K562 (cell line): ENCODE measurements around the gene ULBP2. TPM values are rescaled to one million over a fixed set of nuclear protein-coding genes. Genes with fewer than 3 reads are reported as not detected.

Source experiments
- CEBPG ChIP-seq, 3 experiments: fragments of 200-800 bp in 1 of 3; sonication (Bioruptor generic) in 1 of 3; sonication (generic) in 1 of 3; formaldehyde crosslinking in 1 of 3; IDR thresholded peaks in 2 of 3; conservative IDR thresholded peaks in 1 of 3; 2 replicates each; pipeline versions ENCODE4 v1.6.1 to v1.8.0; 2016 to 2022; ENCODE audit warnings: missing compliant biosample characterization in 2 of 3, missing genetic modification characterization in 2 of 3, mild to moderate bottlenecking in 1 of 3, missing genetic modification reagents in 1 of 3
- KLF13 ChIP-seq: fragments of 450-650 bp; IDR thresholded peaks from 2 replicates; pipeline ENCODE4 v1.6.1; 2016; ENCODE audit warnings: missing genetic modification characterization, low read depth, mild to moderate bottlenecking, missing compliant biosample characterization, moderate library complexity, borderline replicate concordance
- MEF2D ChIP-seq: conservative IDR thresholded peaks from 2 replicates; pipeline ENCODE4 v1.6.1; 2016; ENCODE audit warnings: low read depth, missing genetic modification characterization, missing compliant biosample characterization
- MTA3 ChIP-seq: fragments of 450-650 bp; formaldehyde crosslinking; IDR thresholded peaks from 2 replicates; pipeline ENCODE4 v1.6.1; 2017; ENCODE audit warnings: mild to moderate bottlenecking, borderline replicate concordance
- MYBL2 ChIP-seq, 2 experiments: fragments of 450-650 bp in 1 of 2; sonication (generic) in 1 of 2; formaldehyde crosslinking in 1 of 2; IDR thresholded peaks; 2 replicates each; pipeline versions ENCODE4 v1.6.1 to v1.8.1; 2017 to 2022; ENCODE audit warnings: borderline replicate concordance in 1 of 2, inconsistent platforms in 1 of 2, low read depth in 1 of 2, mild to moderate bottlenecking in 1 of 2, missing genetic modification reagents in 1 of 2, moderate library complexity in 1 of 2
- NFYB ChIP-seq: IDR thresholded peaks from 2 replicates; pipeline ENCODE4 v1.6.1; 2011; ENCODE audit warnings: mild to moderate bottlenecking, moderate library complexity; ENCODE audit not compliant: insufficient read length; ENCODE audit errors: extremely low read depth
- TBP ChIP-seq: optimal IDR thresholded peaks from 2 replicates; pipeline ENCODE3; 2011; ENCODE audit warnings: low read depth, low read length, improper control_type of control experiment
- TEAD2 ChIP-seq: fragments of 450-650 bp; IDR thresholded peaks from 2 replicates; pipeline ENCODE4 v1.6.1; 2016; ENCODE audit warnings: missing genetic modification characterization, control low read depth, missing compliant biosample characterization
- ZNF23 ChIP-seq: fragments of 250-450 bp; sonication (Bioruptor Pico); IDR thresholded peaks from 2 replicates; pipeline ENCODE4 v1.4.0; 2020; ENCODE audit warnings: mild to moderate bottlenecking
- ZNF830 ChIP-seq: fragments of 250-450 bp; sonication (Bioruptor Pico); IDR thresholded peaks from 2 replicates; pipeline ENCODE4 v1.5.0; 2021; ENCODE audit warnings: mild to moderate bottlenecking
- polyA plus RNA-seq, 8 experiments: library from polyadenylated mRNA; depleted of rRNA in 4 of 8; stranded (reverse) in 5 of 8; unstranded in 3 of 8; fragments of >200 nt; fragmentation: Nextera tagmentation in 2 of 8; fragmentation: Illumina TruSeq in 1 of 8; extraction: Ambion mirVana in 2 of 8; extraction: Trizol in 1 of 8; gene quantifications; 2 replicates each; pipeline versions ENCODE4 v1.2.1 to v1.2.3, GENCODE V29; 2011 to 2014; ENCODE audit warnings: inconsistent platforms in 1 of 8, missing spikeins in 1 of 8
- total RNA-seq, 7 experiments: library from RNA; depleted of rRNA in 6 of 7; stranded (reverse); fragments of >200 nt in 6 of 7; fragmentation: Illumina TruSeq in 2 of 7; extraction: Trizol in 2 of 7; gene quantifications; 2 replicates each; pipeline versions ENCODE4 v1.2.1 to v1.2.3, GENCODE V29; 2011 to 2021; ENCODE audit warnings: low replicate concordance in 1 of 7
- TF ChIP-seq, protein P1 (sequence below): sonication (generic); formaldehyde crosslinking; IDR thresholded peaks from 2 replicates; pipeline ENCODE4 v1.9.0; 2022; ENCODE audit warnings: mild to moderate bottlenecking, missing genetic modification reagents
- TF ChIP-seq, protein P2 (sequence below): fragments of 450-650 bp; IDR thresholded peaks from 2 replicates; pipeline ENCODE4 v1.6.1; 2016; ENCODE audit warnings: low read depth, mild to moderate bottlenecking, moderate library complexity
- TF ChIP-seq, protein P3 (sequence below): fragments of 450-650 bp; IDR thresholded peaks from 2 replicates; pipeline ENCODE4 v1.6.1; 2016; ENCODE audit warnings: low read depth
- TF ChIP-seq, protein P4 (sequence below): fragments of 450-650 bp; IDR thresholded peaks from 2 replicates; pipeline ENCODE4 v1.6.1; 2016; ENCODE audit warnings: missing biosample characterization, missing genetic modification characterization

Gene ULBP2
- total and polyA plus RNA-seq, 9 of the 15 experiments (the other 6 are each of a cell fraction or from before 2014, with no cell fraction given), result 0.50 to 5.3 (median 1.2) TPM

GRCh38 chr6:149934249-149935156 is 7.3 kb upstream of the ULBP2 start (continued):
- TF ChIP-seq TBP (no peak), ZNF23 (CRISPR knock-in tag) (no peak), ZNF830 (CRISPR knock-in tag) (no peak), TEAD2 (tag) (no peak), MTA3 (peak; percentile 99), KLF13 (tag) (no peak), NFYB (no peak), MEF2D (tag) (no peak), MYBL2 (IDR thresholded peaks at IDR 0.05; ENCODE audit: low read depth) (no peak), MYBL2 (CRISPR knock-in tag; IDR thresholded peaks at IDR 0.05; ENCODE audit: borderline replicate concordance) (no peak), CEBPG (CRISPR knock-in tag; IDR thresholded peaks at IDR 0.05) (peak; percentile 59; the same call in 1 of the 2 replicates), CEBPG (tag; conservative IDR thresholded peaks at IDR 0.05 in 1 of 2, IDR thresholded peaks at IDR 0.05 in 1 of 2) (peak; percentile 82 to 94)
- TF ChIP-seq, protein P1, sequence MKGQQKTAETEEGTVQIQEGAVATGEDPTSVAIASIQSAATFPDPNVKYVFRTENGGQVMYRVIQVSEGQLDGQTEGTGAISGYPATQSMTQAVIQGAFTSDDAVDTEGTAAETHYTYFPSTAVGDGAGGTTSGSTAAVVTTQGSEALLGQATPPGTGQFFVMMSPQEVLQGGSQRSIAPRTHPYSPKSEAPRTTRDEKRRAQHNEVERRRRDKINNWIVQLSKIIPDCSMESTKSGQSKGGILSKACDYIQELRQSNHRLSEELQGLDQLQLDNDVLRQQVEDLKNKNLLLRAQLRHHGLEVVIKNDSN (CRISPR knock-in tag), result no peak
- TF ChIP-seq, protein P2, sequence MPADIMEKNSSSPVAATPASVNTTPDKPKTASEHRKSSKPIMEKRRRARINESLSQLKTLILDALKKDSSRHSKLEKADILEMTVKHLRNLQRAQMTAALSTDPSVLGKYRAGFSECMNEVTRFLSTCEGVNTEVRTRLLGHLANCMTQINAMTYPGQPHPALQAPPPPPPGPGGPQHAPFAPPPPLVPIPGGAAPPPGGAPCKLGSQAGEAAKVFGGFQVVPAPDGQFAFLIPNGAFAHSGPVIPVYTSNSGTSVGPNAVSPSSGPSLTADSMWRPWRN, result no peak
- TF ChIP-seq, protein P3, sequence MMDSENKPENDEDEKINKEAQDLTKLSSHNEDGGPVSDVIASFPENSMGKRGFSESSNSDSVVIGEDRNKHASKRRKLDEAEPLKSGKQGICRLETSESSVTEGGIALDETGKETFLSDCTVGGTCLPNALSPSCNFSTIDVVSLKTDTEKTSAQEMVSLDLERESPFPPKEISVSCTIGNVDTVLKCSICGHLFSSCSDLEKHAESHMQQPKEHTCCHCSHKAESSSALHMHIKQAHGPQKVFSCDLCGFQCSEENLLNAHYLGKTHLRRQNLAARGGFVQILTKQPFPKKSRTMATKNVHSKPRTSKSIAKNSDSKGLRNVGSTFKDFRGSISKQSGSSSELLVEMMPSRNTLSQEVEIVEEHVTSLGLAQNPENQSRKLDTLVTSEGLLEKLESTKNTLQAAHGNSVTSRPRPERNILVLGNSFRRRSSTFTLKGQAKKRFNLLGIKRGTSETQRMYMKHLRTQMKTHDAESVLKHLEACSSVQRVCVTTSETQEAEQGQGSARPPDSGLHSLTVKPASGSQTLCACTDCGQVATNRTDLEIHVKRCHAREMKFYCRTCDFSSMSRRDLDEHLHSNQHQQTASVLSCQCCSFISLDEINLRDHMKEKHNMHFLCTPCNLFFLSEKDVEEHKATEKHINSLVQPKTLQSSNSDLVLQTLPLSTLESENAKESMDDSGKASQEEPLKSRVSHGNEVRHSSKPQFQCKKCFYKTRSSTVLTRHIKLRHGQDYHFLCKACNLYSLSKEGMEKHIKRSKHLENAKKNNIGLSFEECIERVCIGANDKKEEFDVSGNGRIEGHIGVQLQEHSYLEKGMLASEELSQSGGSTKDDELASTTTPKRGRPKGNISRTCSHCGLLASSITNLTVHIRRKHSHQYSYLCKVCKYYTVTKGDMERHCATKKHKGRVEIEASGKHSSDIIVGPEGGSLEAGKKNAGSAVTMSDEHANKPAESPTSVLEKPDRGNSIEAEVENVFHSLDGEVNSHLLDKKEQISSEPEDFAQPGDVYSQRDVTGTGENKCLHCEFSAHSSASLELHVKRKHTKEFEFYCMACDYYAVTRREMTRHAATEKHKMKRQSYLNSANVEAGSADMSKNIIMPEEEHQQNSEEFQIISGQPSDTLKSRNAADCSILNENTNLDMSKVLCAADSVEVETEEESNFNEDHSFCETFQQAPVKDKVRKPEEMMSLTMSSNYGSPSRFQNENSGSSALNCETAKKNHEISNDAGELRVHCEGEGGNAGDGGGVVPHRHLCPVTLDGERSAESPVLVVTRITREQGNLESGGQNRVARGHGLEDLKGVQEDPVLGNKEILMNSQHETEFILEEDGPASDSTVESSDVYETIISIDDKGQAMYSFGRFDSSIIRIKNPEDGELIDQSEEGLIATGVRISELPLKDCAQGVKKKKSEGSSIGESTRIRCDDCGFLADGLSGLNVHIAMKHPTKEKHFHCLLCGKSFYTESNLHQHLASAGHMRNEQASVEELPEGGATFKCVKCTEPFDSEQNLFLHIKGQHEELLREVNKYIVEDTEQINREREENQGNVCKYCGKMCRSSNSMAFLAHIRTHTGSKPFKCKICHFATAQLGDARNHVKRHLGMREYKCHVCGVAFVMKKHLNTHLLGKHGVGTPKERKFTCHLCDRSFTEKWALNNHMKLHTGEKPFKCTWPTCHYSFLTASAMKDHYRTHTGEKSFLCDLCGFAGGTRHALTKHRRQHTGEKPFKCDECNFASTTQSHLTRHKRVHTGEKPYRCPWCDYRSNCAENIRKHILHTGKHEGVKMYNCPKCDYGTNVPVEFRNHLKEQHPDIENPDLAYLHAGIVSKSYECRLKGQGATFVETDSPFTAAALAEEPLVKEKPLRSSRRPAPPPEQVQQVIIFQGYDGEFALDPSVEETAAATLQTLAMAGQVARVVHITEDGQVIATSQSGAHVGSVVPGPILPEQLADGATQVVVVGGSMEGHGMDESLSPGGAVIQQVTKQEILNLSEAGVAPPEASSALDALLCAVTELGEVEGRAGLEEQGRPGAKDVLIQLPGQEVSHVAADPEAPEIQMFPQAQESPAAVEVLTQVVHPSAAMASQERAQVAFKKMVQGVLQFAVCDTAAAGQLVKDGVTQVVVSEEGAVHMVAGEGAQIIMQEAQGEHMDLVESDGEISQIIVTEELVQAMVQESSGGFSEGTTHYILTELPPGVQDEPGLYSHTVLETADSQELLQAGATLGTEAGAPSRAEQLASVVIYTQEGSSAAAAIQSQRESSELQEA, result no peak
- TF ChIP-seq, protein P4, sequence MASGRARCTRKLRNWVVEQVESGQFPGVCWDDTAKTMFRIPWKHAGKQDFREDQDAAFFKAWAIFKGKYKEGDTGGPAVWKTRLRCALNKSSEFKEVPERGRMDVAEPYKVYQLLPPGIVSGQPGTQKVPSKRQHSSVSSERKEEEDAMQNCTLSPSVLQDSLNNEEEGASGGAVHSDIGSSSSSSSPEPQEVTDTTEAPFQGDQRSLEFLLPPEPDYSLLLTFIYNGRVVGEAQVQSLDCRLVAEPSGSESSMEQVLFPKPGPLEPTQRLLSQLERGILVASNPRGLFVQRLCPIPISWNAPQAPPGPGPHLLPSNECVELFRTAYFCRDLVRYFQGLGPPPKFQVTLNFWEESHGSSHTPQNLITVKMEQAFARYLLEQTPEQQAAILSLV, result no peak
